Measurements from ENCODE around the gene TRIM15.
A peak's percentile ranks its signal among the peaks of the same experiment; 100 is the strongest.

Gene TRIM15

DNA sequence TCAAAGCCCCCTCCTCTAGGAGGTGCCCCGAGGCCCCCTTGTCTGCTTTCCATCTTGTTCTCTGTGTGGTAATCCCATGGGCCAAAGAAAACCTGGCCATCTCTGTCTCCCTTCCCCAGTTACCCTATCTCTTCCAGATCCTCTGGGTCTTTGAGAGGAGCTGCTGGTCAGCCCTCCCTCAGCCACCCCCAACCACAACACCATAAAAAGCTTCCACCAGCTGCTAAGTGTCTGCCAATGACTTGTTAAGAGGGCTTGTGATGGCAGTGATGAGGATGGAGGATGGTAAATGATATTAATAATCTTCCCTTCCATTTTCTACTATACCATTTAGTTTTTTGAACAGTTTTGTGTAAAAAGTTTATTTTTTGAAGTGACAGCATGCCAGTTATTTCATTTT, 32.6 kb downstream of the TRIM15 start:
- Mint-ChIP-seq H3K36me3 (peaks cover 8% of the 10 kb centered on the region), H3K4me1 (ENCODE audit: low read depth) (peaks cover 4% of the 10 kb centered on the region), H3K9me3 (ENCODE audit: low read depth) (no peaks in the 10 kb centered on the region), H3K27me3 (no peaks in the 10 kb centered on the region), H3K4me3 (no peak overlapping the region), H3K27ac (no peak overlapping the region)

DNA sequence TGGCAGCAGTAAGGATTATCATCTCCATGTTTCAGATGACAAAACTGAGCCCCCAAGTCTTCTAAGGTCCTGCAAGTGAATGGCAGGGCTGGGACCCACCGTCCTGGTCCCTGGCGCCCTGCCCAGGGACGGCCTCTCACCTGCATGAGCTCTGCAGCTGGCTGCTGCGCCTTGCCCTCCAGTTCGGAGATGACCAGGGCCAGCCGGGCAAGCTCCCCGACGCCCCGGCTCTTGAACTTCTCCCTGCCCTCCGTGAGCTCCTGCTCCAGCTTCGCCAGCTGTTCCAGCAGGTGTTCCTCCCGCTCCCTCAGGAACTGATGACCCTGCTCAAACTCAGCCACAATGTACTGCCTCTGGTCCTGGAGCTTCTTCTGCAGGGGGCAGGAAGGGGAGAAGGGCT, 33.0 kb downstream of the TRIM15 start:
- Mint-ChIP-seq H3K27ac (no peak overlapping the region), H3K9me3 (ENCODE audit: low read depth) (no peaks in the 10 kb centered on the region), H3K4me3 (no peak overlapping the region), H3K36me3 (peaks cover 8% of the 10 kb centered on the region), H3K4me1 (ENCODE audit: low read depth) (peaks cover 8% of the 10 kb centered on the region), H3K27me3 (no peaks in the 10 kb centered on the region)

GRCh38 chr6:30198166-30199084, 35.1 kb downstream of the TRIM15 start:
- Mint-ChIP-seq H3K9me3 (ENCODE audit: low read depth) (no peaks in the 10 kb centered on the region), H3K27me3 (no peaks in the 10 kb centered on the region), H3K4me1 (ENCODE audit: low read depth) (peaks cover 23% of the 10 kb centered on the region), H3K36me3 (peaks cover 8% of the 10 kb centered on the region), H3K27ac (no peak overlapping the region), H3K4me3 (no peak overlapping the region)

DNA sequence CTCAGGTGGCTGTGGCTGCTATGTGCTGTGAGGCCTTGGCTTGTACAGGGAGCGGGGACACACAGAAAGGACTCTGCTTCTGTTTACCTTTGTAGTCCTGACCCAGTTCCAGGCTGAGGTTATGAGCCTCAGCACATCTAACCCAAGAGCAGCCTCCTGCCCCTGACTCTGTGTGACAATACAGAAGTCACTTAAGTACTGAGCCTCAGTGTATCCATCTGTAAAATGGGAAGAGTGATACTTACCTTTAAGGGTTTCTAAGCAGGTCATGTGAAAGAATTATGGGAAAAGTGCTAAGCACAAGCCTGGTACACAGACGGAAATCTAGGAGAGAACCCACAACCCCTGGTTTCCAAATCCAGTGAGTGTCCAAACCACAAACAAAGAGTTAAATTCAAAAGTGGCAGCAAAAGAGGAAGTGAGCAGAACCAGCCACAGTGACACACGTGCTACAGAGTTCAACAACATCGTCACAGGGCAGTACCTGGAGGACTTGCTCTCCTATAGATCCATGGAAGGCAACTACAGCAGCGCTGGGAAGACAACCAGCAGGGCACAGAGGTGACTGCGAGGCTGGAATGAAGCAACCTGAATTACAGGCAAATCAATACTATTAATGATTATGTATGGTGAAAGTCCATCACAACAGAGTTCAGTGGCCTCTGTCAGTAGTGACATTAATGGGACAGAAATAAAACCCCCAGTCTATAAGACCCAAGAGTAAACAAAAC, 37.4 kb downstream of the TRIM15 start:
- peaks cover 32% of the 10 kb centered on the region for H3K4me1 Mint-ChIP-seq (ENCODE audit: low read depth)
- no peaks in the 10 kb centered on the region for H3K27me3 Mint-ChIP-seq
- no peak overlapping the region for H3K4me3 Mint-ChIP-seq
- H3K27ac Mint-ChIP-seq = no peak overlapping the region
- H3K9me3 Mint-ChIP-seq (ENCODE audit: low read depth) = no peaks in the 10 kb centered on the region
- H3K36me3 Mint-ChIP-seq = peaks cover 5% of the 10 kb centered on the region

DNA sequence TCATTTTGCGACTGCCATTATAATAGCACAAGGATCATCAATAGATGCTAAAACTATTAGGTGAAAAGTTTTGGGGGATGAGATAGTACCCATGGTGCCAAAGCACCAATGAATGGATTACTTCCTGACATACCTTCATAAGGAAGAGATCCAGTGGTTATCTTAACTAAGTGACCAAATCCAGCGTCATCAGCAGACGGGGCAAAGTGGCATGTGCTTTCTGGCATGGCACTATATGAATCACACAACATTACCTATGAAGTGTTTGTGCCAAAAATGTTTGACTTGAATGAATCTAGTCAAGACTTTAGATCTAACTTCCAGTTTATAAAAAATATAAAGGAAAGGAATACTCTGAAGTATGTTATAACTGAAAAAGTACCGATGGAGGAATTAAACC, 39.0 kb downstream of the TRIM15 start:
- no peaks in the 10 kb centered on the region for H3K27me3 Mint-ChIP-seq
- H3K27ac Mint-ChIP-seq = peak overlapping the region; percentile 4
- H3K36me3 Mint-ChIP-seq = peaks cover under 1% of the 10 kb centered on the region
- no peak overlapping the region for H3K4me3 Mint-ChIP-seq
- no peaks in the 10 kb centered on the region for H3K9me3 Mint-ChIP-seq (ENCODE audit: low read depth)
- peaks cover 42% of the 10 kb centered on the region for H3K4me1 Mint-ChIP-seq (ENCODE audit: low read depth)

- H3K36me3 Mint-ChIP-seq = no peaks in the 10 kb centered on the region
- H3K4me3 Mint-ChIP-seq = no peak overlapping the region
- peaks cover 58% of the 10 kb centered on the region for H3K4me1 Mint-ChIP-seq (ENCODE audit: low read depth)
- H3K9me3 Mint-ChIP-seq (ENCODE audit: low read depth) = no peaks in the 10 kb centered on the region
- H3K27me3 Mint-ChIP-seq = no peaks in the 10 kb centered on the region
- peak overlapping the region; percentile 16 for H3K27ac Mint-ChIP-seq
These were observed 40.8 kb downstream of the TRIM15 start for GRCh38 chr6:30204116-30204515.

DNA sequence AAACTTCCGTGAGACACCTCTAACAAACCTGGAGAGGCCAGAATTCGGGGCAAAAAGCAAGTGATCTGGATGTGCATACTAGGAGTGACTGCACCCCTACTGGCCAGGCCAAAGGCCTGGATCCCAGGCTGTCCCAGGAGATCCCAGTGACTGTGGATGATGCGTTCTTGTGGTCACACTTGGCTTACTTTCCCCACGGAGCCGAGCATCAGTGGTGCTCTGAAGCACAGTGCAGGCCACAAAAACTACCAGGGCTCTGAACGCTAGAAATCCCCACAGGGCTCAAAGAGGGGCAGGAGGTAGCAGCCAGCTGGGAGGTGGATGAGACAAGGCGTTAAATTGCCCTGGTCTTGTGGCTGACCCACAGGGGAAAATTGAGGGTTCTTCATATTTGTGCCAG, 42.8 kb downstream of the TRIM15 start:
- H3K4me1 Mint-ChIP-seq (ENCODE audit: low read depth) = peaks cover 69% of the 10 kb centered on the region
- H3K36me3 Mint-ChIP-seq = peaks cover 5% of the 10 kb centered on the region
- no peaks in the 10 kb centered on the region for H3K9me3 Mint-ChIP-seq (ENCODE audit: low read depth)
- no peaks in the 10 kb centered on the region for H3K27me3 Mint-ChIP-seq
- no peak overlapping the region for H3K4me3 Mint-ChIP-seq
- H3K27ac Mint-ChIP-seq = no peak overlapping the region

DNA sequence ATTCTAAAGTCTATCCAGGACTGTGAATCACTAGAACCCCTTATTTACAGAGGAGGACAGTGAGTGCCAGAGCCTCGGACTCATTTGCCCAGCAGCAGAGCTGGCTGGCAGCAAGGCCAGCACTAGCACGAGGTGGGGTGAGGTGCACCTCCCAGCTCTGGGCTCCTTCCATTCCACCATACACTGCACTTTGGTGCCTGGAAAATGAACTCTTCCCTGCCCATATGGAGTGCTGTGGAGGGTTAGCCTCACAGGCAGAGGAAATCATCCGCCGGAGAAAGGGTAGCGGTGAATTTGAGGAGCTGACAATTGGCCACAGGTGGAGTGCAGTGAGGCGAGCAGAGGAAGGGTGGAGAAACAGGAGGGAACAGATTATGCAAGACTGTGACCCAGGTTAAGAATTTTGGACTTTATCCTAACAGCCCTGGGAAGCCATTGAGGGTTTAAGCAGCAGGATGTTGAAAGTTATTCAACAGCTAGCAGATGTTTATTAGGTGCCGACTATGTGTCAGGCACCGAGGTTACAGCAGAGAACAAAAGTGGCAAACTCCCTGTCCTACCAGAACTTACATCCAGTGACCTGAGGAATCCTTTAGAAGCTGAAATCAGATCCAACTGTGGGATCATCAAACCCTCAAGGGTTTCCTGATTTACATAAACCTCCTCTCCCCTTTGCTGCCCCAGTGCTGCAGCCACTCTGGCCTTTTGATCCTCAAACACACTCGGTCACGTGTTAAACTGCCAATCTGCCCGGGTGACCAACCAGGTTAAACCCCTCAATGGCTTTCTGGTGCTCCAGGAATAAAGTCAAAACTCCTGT, 43.7 kb downstream of the TRIM15 start:
- H3K9me3 Mint-ChIP-seq (ENCODE audit: low read depth) = no peaks in the 10 kb centered on the region
- no peak overlapping the region for H3K27ac Mint-ChIP-seq
- peaks cover 70% of the 10 kb centered on the region for H3K4me1 Mint-ChIP-seq (ENCODE audit: low read depth)
- H3K36me3 Mint-ChIP-seq = peaks cover 8% of the 10 kb centered on the region
- no peak overlapping the region for H3K4me3 Mint-ChIP-seq
- H3K27me3 Mint-ChIP-seq = no peaks in the 10 kb centered on the region

DNA sequence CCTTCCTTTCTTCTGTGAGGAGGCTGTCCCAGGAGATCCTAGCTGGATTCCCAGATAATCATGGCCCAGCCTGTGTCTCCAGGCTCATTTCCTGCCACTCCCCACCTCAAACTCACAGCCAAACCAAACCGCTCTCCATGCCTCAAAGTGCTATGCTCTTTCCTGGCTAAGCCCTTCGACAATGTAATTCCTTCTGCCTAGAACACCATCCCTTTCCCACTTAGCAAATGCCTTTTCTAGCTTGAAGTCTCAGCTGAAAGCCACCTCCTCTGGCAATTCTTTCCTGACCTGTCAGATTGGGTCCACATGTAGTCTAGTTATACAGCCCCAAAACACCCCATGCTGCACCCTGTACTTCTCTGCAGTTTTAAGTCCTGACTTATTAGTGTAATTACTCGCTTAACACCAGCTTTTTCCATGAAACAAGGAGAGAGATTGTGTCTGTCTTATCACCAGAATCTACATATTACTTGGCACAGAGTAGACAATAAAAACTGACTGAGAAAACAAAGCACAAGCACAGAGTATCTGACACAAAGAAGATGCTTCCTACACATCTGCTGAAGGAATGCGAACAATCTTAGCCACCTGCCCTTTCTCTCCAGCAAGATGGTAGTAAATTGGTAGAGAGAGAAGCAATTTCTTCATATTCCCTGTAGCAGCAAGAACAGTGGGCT, 44.4 kb downstream of the TRIM15 start:
- Mint-ChIP-seq H3K27ac (no peak overlapping the region), H3K36me3 (peaks cover 10% of the 10 kb centered on the region), H3K4me3 (no peak overlapping the region), H3K4me1 (ENCODE audit: low read depth) (peaks cover 70% of the 10 kb centered on the region), H3K9me3 (ENCODE audit: low read depth) (no peaks in the 10 kb centered on the region), H3K27me3 (no peaks in the 10 kb centered on the region)

DNA sequence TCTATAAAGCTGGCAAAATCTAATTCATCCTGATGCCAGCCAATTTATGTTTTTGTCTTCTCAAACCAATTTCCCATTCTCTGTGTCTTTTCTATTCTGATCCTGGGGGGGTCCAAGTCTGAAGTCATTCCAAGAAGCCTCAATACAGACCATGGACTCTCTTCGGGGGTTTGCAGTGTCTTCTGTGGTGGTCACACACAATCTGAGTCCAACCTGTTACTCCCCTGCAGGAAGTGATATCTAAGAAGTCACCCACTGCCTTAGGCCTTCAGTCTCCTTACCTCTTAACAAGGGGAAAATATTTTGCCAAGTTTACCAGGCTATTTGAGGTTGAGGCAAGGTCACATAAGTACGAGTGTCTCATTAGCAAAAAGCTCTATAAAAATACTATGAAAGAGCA, 48.0 kb downstream of the TRIM15 start:
- H3K4me3 Mint-ChIP-seq = peak overlapping the region; percentile 93
- peaks cover 70% of the 10 kb centered on the region for H3K4me1 Mint-ChIP-seq (ENCODE audit: low read depth)
- H3K36me3 Mint-ChIP-seq = peaks cover 10% of the 10 kb centered on the region
- H3K9me3 Mint-ChIP-seq (ENCODE audit: low read depth) = no peaks in the 10 kb centered on the region
- H3K27me3 Mint-ChIP-seq = no peaks in the 10 kb centered on the region
- H3K27ac Mint-ChIP-seq = no peak overlapping the region

DNA sequence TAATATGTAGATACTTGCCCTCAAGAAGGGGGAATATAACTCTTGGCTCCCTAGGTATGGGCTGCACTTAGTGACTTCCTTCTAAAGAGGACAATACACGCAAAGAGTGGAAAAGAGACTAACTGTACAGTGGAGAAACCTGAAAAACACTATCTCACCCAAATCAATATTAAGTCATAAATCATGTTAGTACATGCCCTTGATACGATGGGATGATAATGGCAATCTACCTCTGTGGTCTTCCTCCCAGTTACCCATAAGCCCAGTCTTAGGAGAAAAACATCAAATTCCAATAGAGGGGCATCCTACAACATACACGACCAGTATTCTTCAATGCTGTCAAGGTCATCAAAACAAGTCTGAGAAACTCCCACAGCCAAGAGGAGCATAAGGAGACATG, 48.6 kb downstream of the TRIM15 start:
- Mint-ChIP-seq H3K4me3 (peak overlapping the region; percentile 93), H3K27me3 (no peaks in the 10 kb centered on the region), H3K4me1 (ENCODE audit: low read depth) (peaks cover 66% of the 10 kb centered on the region), H3K9me3 (ENCODE audit: low read depth) (no peaks in the 10 kb centered on the region), H3K36me3 (peaks cover 10% of the 10 kb centered on the region), H3K27ac (peak overlapping the region; percentile 94)

GRCh38 chr6:30212865-30213666, 49.7 kb downstream of the TRIM15 start, which contains the start of gene TRIM26:
TRIM26 (minus strand) TSS chr6:30213406; CDS start chr6:30199103, 14,303 bp downstream.
- Mint-ChIP-seq H3K27ac (peak within 1 kb of the TSS; percentile 98), H3K4me3 (peak within 1 kb of the TSS; percentile 93), H3K9me3 (ENCODE audit: low read depth) (no peaks in the 10 kb centered on the region), H3K27me3 (no peaks in the 10 kb centered on the region), H3K4me1 (ENCODE audit: low read depth) (peaks cover 56% of the 10 kb centered on the region), H3K36me3 (peaks cover 10% of the 10 kb centered on the region)

DNA sequence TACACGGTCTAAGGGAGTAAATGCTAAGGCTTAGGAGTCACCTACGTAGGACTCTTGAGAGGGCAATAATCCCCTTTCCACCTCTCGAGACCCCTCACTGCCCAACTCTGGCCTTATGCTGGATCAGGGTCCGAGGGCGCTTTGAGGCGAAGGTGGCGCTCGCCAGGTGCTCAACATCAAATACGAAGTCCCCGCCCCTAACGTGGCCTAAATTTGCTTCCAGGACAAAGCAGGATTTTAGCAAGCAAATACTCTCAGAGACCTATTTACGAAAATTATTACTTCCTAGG, 50.3 kb downstream of the TRIM15 start:
- peaks cover 10% of the 10 kb centered on the region for H3K36me3 Mint-ChIP-seq
- peak overlapping the region; percentile 93 for H3K4me3 Mint-ChIP-seq
- no peaks in the 10 kb centered on the region for H3K9me3 Mint-ChIP-seq (ENCODE audit: low read depth)
- H3K27me3 Mint-ChIP-seq = no peaks in the 10 kb centered on the region
- H3K4me1 Mint-ChIP-seq (ENCODE audit: low read depth) = peaks cover 53% of the 10 kb centered on the region
- peak overlapping the region; percentile 98 for H3K27ac Mint-ChIP-seq

Measured in activated naive CD8-positive, alpha-beta T cell (primary cell).